Keratinocyte (primary cell): ENCODE measurements around the gene SYMPK. TPM values are rescaled to one million over a fixed set of nuclear protein-coding genes. Genes with fewer than 3 reads are reported as not detected.

Experiments
- DNase-seq: peaks from one replicate; pipeline ENCODE4 v3.0.0-alpha.2; 2011; ENCODE audit warnings: low read depth, missing footprints, low spot score
- FAIRE-seq: peaks from 2 replicates; lab custom pipeline; 2011; peaks lifted over from hg19 to GRCh38; lab: Jason Lieb, UNC
- H2AFZ ChIP-seq: 2 replicates; pipeline ENCODE4 v1.6.0; 2012; ENCODE audit warnings: low read length, control low read depth, inconsistent platforms; ENCODE audit not compliant: control insufficient read depth
- H3K27ac ChIP-seq: 2 replicates; pipeline ENCODE4 v1.5.1; 2011; ENCODE audit warnings: low read length; ENCODE audit not compliant: control insufficient read depth, insufficient read depth
- H3K27me3 ChIP-seq: 3 replicates; pipeline ENCODE4 v1.6.0; 2011; ENCODE audit warnings: low read length; ENCODE audit not compliant: control insufficient read depth, insufficient read depth; ENCODE audit errors: extremely low read depth
- H3K36me3 ChIP-seq, 2 experiments: 2 replicates in 1 of 2; 3 replicates in 1 of 2; pipeline ENCODE4 v1.5.1; 2011; ENCODE audit warnings: low read length in 2 of 2, mild to moderate bottlenecking in 1 of 2; ENCODE audit not compliant: control insufficient read depth in 2 of 2, insufficient read depth in 2 of 2; ENCODE audit errors: extremely low read depth in 1 of 2
- H3K4me1 ChIP-seq: 3 replicates; pipeline ENCODE4 v1.5.1; 2011; ENCODE audit warnings: low read length; ENCODE audit not compliant: control insufficient read depth, insufficient read depth; ENCODE audit errors: extremely low read depth
- H3K4me2 ChIP-seq: 3 replicates; pipeline ENCODE4 v1.6.0; 2011; ENCODE audit warnings: low read depth, low read length; ENCODE audit not compliant: control insufficient read depth, insufficient read depth; ENCODE audit errors: extremely low read depth
- H3K4me3 ChIP-seq, 3 experiments: fragments of 200-600 bp in 1 of 3; sonication (generic) in 1 of 3; 2 replicates in 2 of 3; 3 replicates in 1 of 3; pipeline ENCODE4 v1.5.1; 2011 to 2016; ENCODE audit warnings: low read length in 3 of 3, mild to moderate bottlenecking in 3 of 3, control low read depth in 2 of 3, inconsistent platforms in 1 of 3, low read depth in 1 of 3, mixed read lengths in 1 of 3, mixed run types in 1 of 3, moderate library complexity in 1 of 3; ENCODE audit not compliant: control insufficient read depth in 2 of 3, insufficient read depth in 2 of 3; ENCODE audit errors: extremely low read depth in 1 of 3
- H3K79me2 ChIP-seq: 2 replicates; pipeline ENCODE4 v1.6.0; 2012; ENCODE audit warnings: low read length; ENCODE audit not compliant: control insufficient read depth, insufficient read depth
- H3K9ac ChIP-seq: 3 replicates; pipeline ENCODE4 v1.6.0; 2011; ENCODE audit warnings: low read length; ENCODE audit not compliant: control insufficient read depth, insufficient read depth; ENCODE audit errors: extremely low read depth
- H3K9me1 ChIP-seq: 3 replicates; pipeline ENCODE4 v1.6.0; 2011; ENCODE audit warnings: low read length; ENCODE audit not compliant: control insufficient read depth, insufficient read depth; ENCODE audit errors: extremely low read depth
- H3K9me3 ChIP-seq: 2 replicates; pipeline ENCODE4 v1.5.1; 2012; ENCODE audit warnings: low read depth, low read length; ENCODE audit not compliant: control insufficient read depth
- H4K20me1 ChIP-seq: 3 replicates; pipeline ENCODE4 v1.6.0; 2011; ENCODE audit warnings: low read length; ENCODE audit not compliant: control insufficient read depth, insufficient read depth; ENCODE audit errors: extremely low read depth
- CTCF ChIP-seq, 3 experiments: IDR thresholded peaks in 1 of 3; conservative IDR thresholded peaks in 1 of 3; optimal IDR thresholded peaks in 1 of 3; 2 replicates in 2 of 3; 3 replicates in 1 of 3; pipeline versions ENCODE3 to v1.5.1; 2011; ENCODE audit warnings: low read length in 3 of 3, mild to moderate bottlenecking in 3 of 3, moderate library complexity in 2 of 3, control low read depth in 1 of 3, inconsistent platforms in 1 of 3; ENCODE audit not compliant: insufficient read depth in 2 of 3; ENCODE audit errors: extremely low read depth in 1 of 3
- EZH2 ChIP-seq: IDR thresholded peaks from one replicate; pipeline ENCODE4 v1.6.1; 2012; ENCODE audit warnings: inconsistent platforms, mild to moderate bottlenecking, low read length, moderate library complexity
- dilution Hi-C: fragments of 300-500 bp; cut with MboI; formaldehyde crosslinking; loops from one replicate; pipeline ENCODE4 v1.7.0; 2020; ENCODE audit warnings: low sequenced_read_pairs; ENCODE audit not compliant: extremely low pct_ligation_motif_present
- polyA plus RNA-seq, 5 experiments: library from polyadenylated mRNA; depleted of rRNA in 3 of 5; stranded (reverse) in 3 of 5; stranded (forward) in 1 of 5; unstranded in 1 of 5; fragments of >200 nt; gene quantifications; 1 replicate in 1 of 5; 2 replicates in 3 of 5; 3 replicates in 1 of 5; pipeline versions ENCODE4 v1.2.1 to v1.2.3, GENCODE V29; 2011 to 2012; ENCODE audit warnings: missing spikeins in 2 of 5, low read depth in 1 of 5, low replicate concordance in 1 of 5

The SYMPK gene
- polyA plus RNA-seq, 1 donor (not counting 4 experiments of a cell fraction or from before 2014, with no cell fraction given) = 56.0 TPM

GRCh38 chr19:45821103-45821521 lies 41.8 kb downstream of the SYMPK start:
- H3K9ac ChIP-seq = no peak overlapping the region
- TF ChIP-seq EZH2 (no peak), CTCF (optimal IDR thresholded peaks at IDR 0.05 in 1 of 3, IDR thresholded peaks at IDR 0.05 in 1 of 3, conservative IDR thresholded peaks at IDR 0.05 in 1 of 3; ENCODE audit: extremely low read depth in 1 of 3, insufficient read depth in 2 of 3, low read length in 3 of 3) (no peak)
- no peaks in the 10 kb centered on the region for H3K9me3 ChIP-seq
- FAIRE-seq = no peak
- no peak for DNase-seq
- peaks cover 2% of the 10 kb centered on the region for H4K20me1 ChIP-seq
- peaks cover 17% of the 10 kb centered on the region for H3K4me1 ChIP-seq
- no peak overlapping the region for H3K27ac ChIP-seq
- no peak overlapping the region for H3K4me2 ChIP-seq
- dilution Hi-C loops = no loop called here
- H3K9me1 ChIP-seq = peaks cover 3% of the 10 kb centered on the region
- H3K36me3 ChIP-seq = peaks cover 13 to 22% of the 10 kb centered on the region in 2 experiments
- H3K4me3 ChIP-seq = no peak overlapping the region
- H3K27me3 ChIP-seq = no peaks in the 10 kb centered on the region
- no peak overlapping the region for H2AFZ ChIP-seq
- H3K79me2 ChIP-seq = no peaks in the 10 kb centered on the region

GRCh38 chr19:45820413-45821102 lies 42.4 kb downstream of the SYMPK start:
- no peak for TF ChIP-seq CTCF (optimal IDR thresholded peaks at IDR 0.05 in 1 of 3, IDR thresholded peaks at IDR 0.05 in 1 of 3, conservative IDR thresholded peaks at IDR 0.05 in 1 of 3; ENCODE audit: extremely low read depth in 1 of 3, insufficient read depth in 2 of 3, low read length in 3 of 3)
- no peak for TF ChIP-seq EZH2
- no peaks in the 10 kb centered on the region for H3K27me3 ChIP-seq

More at GRCh38 chr19:45820413-45821102, 42.4 kb downstream of the SYMPK start:
- Histone ChIP-seq H3K27ac (no peak overlapping the region), H3K4me3 (no peak overlapping the region), H3K9me3 (no peaks in the 10 kb centered on the region), H3K36me3 (peaks cover 8 to 21% of the 10 kb centered on the region in 2 experiments), H4K20me1 (peaks cover 2% of the 10 kb centered on the region), H3K9me1 (peaks cover 3% of the 10 kb centered on the region), H3K9ac (no peak overlapping the region), H3K79me2 (no peaks in the 10 kb centered on the region), H2AFZ (no peak overlapping the region), H3K4me1 (peaks cover 17% of the 10 kb centered on the region), H3K4me2 (no peak overlapping the region)
- dilution Hi-C loops = no loop called here
- no peak for FAIRE-seq
- DNase-seq = no peak
